Astrocyte of the cerebellum (primary cell): ENCODE data around the gene GABARAP.

ENCODE experiments used
- DNase-seq: peaks from one replicate; pipeline ENCODE4 v3.0.0-alpha.2; 2011; ENCODE audit warnings: low read depth
- H3K4me3 ChIP-seq: 2 replicates; pipeline ENCODE4 v1.5.1; 2011; ENCODE audit warnings: mild to moderate bottlenecking, low read depth, low read length, moderate library complexity
- in situ Hi-C: cut with HindIII; loops from 2 replicates; pipeline ENCODE4 v1.10.0; 2017; ENCODE audit warnings: low sequenced_read_pairs
- TF ChIP-seq, protein P1 (sequence below): IDR thresholded peaks from 2 replicates; pipeline ENCODE4 v1.5.1; 2012; ENCODE audit warnings: low read length, low read depth, moderate library complexity, mild to moderate bottlenecking; ENCODE audit errors: missing control alignments

GABARAP gene

DNA sequence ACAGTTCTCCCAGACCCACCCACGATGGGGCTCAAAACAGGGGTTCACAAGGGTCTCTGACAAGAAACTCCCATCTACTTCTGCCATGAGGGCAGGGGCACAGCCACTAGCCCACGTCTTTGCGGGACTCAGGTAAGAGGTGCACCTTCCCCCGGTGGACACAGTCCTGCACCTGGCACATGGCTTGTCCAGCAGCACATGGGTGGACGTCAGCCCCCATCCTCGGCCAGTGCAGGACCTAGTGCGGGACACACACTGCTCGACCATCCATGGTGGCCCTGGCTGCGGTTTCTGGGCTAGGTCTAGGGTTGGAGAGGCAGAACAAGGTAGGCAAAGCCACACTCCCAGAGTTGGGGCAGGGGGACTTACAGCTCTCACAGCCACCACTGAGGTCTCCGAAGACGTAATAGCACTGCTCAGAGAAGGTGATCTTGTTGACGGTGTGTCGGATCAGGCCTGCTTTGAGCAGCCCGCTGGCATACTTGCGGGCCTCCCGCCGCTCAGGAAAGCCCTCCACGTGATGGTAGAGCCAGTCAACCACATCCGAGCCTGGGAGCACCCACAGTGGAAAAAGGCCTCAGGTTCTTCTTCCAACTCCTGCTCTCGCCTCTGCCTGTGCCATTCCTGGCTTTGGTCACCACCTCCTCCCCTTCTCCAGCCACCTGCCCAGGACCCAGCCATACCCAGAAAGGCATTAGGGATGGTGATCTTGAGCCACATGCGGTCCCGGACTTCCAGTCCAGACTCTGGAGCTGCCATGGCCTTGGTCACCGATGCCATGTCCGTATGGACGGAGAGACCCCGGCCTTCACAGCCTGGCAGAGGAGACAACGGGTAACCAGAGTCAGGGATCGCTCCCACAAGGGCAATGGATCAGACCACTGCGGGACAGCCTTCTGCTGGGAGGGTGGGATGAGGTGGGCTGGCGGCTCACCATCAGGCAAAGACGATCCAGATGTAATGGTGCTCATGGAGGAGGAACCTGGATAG is 15.2 kb downstream of the GABARAP start:
- in situ Hi-C loops = no loop called here
- no peak overlapping the region for H3K4me3 ChIP-seq
- TF ChIP-seq, protein P1, sequence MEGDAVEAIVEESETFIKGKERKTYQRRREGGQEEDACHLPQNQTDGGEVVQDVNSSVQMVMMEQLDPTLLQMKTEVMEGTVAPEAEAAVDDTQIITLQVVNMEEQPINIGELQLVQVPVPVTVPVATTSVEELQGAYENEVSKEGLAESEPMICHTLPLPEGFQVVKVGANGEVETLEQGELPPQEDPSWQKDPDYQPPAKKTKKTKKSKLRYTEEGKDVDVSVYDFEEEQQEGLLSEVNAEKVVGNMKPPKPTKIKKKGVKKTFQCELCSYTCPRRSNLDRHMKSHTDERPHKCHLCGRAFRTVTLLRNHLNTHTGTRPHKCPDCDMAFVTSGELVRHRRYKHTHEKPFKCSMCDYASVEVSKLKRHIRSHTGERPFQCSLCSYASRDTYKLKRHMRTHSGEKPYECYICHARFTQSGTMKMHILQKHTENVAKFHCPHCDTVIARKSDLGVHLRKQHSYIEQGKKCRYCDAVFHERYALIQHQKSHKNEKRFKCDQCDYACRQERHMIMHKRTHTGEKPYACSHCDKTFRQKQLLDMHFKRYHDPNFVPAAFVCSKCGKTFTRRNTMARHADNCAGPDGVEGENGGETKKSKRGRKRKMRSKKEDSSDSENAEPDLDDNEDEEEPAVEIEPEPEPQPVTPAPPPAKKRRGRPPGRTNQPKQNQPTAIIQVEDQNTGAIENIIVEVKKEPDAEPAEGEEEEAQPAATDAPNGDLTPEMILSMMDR = no peak
- DNase-seq = no peak

DNA sequence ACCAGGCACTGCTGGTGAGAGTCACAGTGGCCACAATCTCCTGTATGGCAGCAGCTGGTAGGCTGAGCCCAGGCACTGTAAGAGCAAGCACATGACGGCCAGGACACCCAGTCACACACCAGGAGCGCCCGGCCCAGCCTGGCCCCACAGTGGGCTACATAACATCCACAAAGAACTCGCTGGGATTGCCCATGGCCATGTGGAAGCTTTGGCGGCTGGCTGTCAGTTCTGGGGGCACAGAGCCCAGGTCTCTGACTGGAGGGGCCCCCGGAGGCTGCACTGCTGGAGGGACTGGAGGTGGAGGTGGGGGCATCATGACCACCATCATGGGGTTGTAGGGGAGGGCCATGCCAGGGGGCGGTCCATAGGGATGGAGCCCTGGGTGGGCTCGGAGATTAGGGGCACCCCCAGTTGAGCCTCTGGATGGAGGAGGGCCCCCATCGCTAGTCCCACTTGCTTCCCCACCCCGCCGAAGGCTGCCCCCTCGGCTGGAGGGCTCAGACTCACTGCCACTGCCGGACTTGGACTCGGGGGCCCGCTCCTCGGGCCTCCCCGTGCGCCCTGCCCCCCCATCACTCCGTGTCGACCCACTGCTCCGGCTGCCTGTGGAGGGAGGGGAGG is 16.4 kb downstream of the GABARAP start:
- DNase-seq = no peak
- TF ChIP-seq, protein P1 = no peak
- H3K4me3 ChIP-seq = no peak overlapping the region
- in situ Hi-C loops = no loop called here

DNA sequence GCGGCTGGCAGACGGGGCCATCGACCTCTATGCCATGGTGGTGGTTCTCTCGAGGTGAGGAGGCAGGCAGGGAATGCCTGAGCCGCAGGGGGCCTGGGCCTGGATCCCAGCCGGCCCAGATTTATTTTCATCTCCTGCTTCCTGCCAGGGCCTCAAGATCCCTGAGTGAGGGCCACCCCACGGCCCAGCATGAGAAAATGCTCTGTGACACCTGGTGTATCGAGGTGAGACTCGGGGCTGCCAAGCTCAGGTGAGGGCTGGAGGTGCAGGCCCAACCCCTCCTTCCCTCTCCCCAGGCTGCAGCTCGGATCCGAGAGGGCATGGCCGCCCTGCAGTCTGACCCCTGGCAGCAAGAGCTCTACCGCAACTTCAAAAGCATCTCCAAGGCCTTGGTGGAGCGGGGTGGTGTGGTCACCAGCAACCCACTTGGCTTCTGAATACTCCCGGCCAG is 17.6 kb downstream of the GABARAP start:
- TF ChIP-seq, protein P1 = no peak
- in situ Hi-C loops = no loop called here
- DNase-seq = no peak
- H3K4me3 ChIP-seq = no peak overlapping the region

DNA sequence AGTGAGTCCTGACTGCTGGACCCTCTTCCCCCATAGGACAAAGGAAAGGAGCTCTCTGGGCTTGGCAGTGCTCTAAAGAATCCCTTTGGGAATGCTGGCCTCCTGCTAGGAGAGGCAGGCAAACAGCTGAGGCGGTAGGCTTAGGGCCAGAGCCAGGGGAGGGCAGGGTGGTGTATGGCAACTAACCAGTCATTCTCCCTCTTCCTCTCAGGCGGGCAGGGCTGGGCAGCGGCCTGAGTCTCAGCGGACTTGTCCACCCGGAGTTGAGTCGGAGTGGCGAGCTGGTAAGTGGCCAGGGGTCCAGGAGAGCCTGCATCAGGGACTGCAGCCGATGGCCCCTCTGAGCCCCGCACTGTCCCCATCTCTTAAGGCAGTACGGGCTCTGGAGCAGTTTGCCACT is 18.1 kb downstream of the GABARAP start:
- in situ Hi-C loops = no loop called here
- DNase-seq = no peak
- H3K4me3 ChIP-seq = no peak overlapping the region
- TF ChIP-seq, protein P1 = no peak

DNA sequence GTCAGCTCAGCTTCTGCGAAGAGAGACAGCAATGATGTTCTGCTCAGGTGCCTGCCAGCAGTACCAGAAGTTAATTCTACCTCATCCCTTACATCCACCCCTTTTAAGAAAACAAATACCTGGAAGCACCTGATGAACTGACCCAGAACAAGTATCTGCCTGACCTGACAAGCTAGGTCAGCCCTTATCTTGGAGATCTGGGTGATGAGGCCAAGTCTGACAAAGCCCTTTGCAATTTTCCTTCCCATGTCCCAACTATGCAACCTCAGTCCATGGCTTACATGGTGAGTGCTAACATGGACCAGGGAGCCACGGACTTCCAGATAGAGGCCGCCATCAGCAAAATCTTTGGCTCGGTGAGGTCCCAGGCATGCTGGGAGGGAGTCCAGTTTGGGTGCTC is 18.9 kb downstream of the GABARAP start:
- in situ Hi-C loops = no loop called here
- no peak overlapping the region for H3K4me3 ChIP-seq
- no peak for DNase-seq
- TF ChIP-seq, protein P1 = no peak

DNA sequence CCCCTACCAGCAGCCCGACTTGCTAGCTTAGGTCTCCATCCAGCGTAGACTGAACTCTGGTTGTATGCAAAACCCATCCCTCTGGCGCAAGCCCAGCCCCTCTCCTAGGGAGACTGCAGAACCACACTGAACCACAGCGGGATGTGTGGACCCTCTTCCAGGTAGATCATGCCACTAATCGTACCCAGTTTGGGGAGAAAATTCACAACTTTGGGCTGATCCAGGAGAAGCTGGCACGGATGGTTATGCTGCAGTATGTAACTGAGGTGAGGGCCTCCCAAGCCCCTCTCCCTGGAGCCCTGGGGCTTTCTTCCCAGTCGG is 19.3 kb downstream of the GABARAP start:
- TF ChIP-seq, protein P1 = no peak
- in situ Hi-C loops = no loop called here
- H3K4me3 ChIP-seq = no peak overlapping the region
- DNase-seq = no peak
